ENCODE results near the gene MAST4. TPM values are rescaled to one million over a fixed set of nuclear protein-coding genes. Genes with fewer than 3 reads are reported as not detected.

MAST4 gene
- total RNA-seq, 1 donor from 2014 or later, result 11.3 TPM

GRCh38 chr5:66929281-66929680 is 333.1 kb downstream of the MAST4 start:
- no peaks in the 10 kb centered on the region for H3K36me3 Mint-ChIP-seq (ENCODE audit: low read depth)
- TF ChIP-seq CTCF (IDR thresholded peaks at IDR 0.05), result no peak
- no peak overlapping the region for H3K4me3 Mint-ChIP-seq (ENCODE audit: unreplicated experiment)
- no peak overlapping the region for H3K27ac Mint-ChIP-seq (ENCODE audit: unreplicated experiment)
- no peak for DNase-seq (ENCODE audit: low spot score)
- peaks cover 12% of the 10 kb centered on the region for H3K4me1 Mint-ChIP-seq (ENCODE audit: low read depth)
- H3K27me3 Mint-ChIP-seq (ENCODE audit: low read depth), result no peaks in the 10 kb centered on the region
- H3K9me3 Mint-ChIP-seq (ENCODE audit: low read depth), result peaks cover 2% of the 10 kb centered on the region

GRCh38 chr5:66929995-66930394 is 333.8 kb downstream of the MAST4 start:
- TF ChIP-seq CTCF (IDR thresholded peaks at IDR 0.05), result no peak
- H3K4me3 Mint-ChIP-seq (ENCODE audit: unreplicated experiment), result no peak overlapping the region
- H3K36me3 Mint-ChIP-seq (ENCODE audit: low read depth), result no peaks in the 10 kb centered on the region
- H3K27ac Mint-ChIP-seq (ENCODE audit: unreplicated experiment), result no peak overlapping the region
- H3K27me3 Mint-ChIP-seq (ENCODE audit: low read depth), result no peaks in the 10 kb centered on the region
- peaks cover 12% of the 10 kb centered on the region for H3K4me1 Mint-ChIP-seq (ENCODE audit: low read depth)
- H3K9me3 Mint-ChIP-seq (ENCODE audit: low read depth), result peaks cover 2% of the 10 kb centered on the region
- DNase-seq (ENCODE audit: low spot score), result no peak

- Mint-ChIP-seq H3K4me1 (ENCODE audit: low read depth) (peaks cover 12% of the 10 kb centered on the region), H3K27ac (ENCODE audit: unreplicated experiment) (no peak overlapping the region), H3K4me3 (ENCODE audit: unreplicated experiment) (no peak overlapping the region), H3K9me3 (ENCODE audit: low read depth) (peaks cover 2% of the 10 kb centered on the region), H3K36me3 (ENCODE audit: low read depth) (no peaks in the 10 kb centered on the region), H3K27me3 (ENCODE audit: low read depth) (no peaks in the 10 kb centered on the region)
- DNase-seq (ENCODE audit: low spot score), result no peak
- TF ChIP-seq CTCF (IDR thresholded peaks at IDR 0.05), result no peak
Observed at GRCh38 chr5:66931651-66932050, 335.5 kb downstream of the MAST4 start.

- peaks cover 15% of the 10 kb centered on the region for H3K4me1 Mint-ChIP-seq (ENCODE audit: low read depth)
- H3K9me3 Mint-ChIP-seq (ENCODE audit: low read depth), result peaks cover 2% of the 10 kb centered on the region
- H3K27ac Mint-ChIP-seq (ENCODE audit: unreplicated experiment), result no peak overlapping the region
- no peak for TF ChIP-seq CTCF (IDR thresholded peaks at IDR 0.05)
- H3K36me3 Mint-ChIP-seq (ENCODE audit: low read depth), result no peaks in the 10 kb centered on the region
- no peak overlapping the region for H3K4me3 Mint-ChIP-seq (ENCODE audit: unreplicated experiment)
- H3K27me3 Mint-ChIP-seq (ENCODE audit: low read depth), result no peaks in the 10 kb centered on the region
- no peak for DNase-seq (ENCODE audit: low spot score)
Observed at GRCh38 chr5:66932457-66932856, 336.3 kb downstream of the MAST4 start.

- no peak overlapping the region for H3K4me3 Mint-ChIP-seq (ENCODE audit: unreplicated experiment)
- H3K27ac Mint-ChIP-seq (ENCODE audit: unreplicated experiment), result peak overlapping the region; percentile 19
- no peak for DNase-seq (ENCODE audit: low spot score)
- no peaks in the 10 kb centered on the region for H3K27me3 Mint-ChIP-seq (ENCODE audit: low read depth)
- H3K4me1 Mint-ChIP-seq (ENCODE audit: low read depth), result peaks cover 18% of the 10 kb centered on the region
- no peaks in the 10 kb centered on the region for H3K36me3 Mint-ChIP-seq (ENCODE audit: low read depth)
- peaks cover 2% of the 10 kb centered on the region for H3K9me3 Mint-ChIP-seq (ENCODE audit: low read depth)
- no peak for TF ChIP-seq CTCF (IDR thresholded peaks at IDR 0.05)
Observed at GRCh38 chr5:66933066-66933465, 336.9 kb downstream of the MAST4 start.
